GM15510 (cell line): ENCODE measurements around the gene CYP2S1.

Experiments
- POLR2A ChIP-seq: IDR thresholded peaks from 3 replicates; pipeline ENCODE4 v1.6.1; 2011; ENCODE audit warnings: borderline replicate concordance; ENCODE audit not compliant: insufficient read length; ENCODE audit errors: extremely low read depth

The CYP2S1 gene

GRCh38 chr19:41219924-41220567 is 27.0 kb downstream of the CYP2S1 start:
- no peak for TF ChIP-seq POLR2A

- no peak for TF ChIP-seq POLR2A
Observed at GRCh38 chr19:41220811-41221210, 27.8 kb downstream of the CYP2S1 start.

- no peak for TF ChIP-seq POLR2A
Observed at GRCh38 chr19:41221514-41222205, 28.6 kb downstream of the CYP2S1 start.

GRCh38 chr19:41222240-41222639 is 29.2 kb downstream of the CYP2S1 start:
- TF ChIP-seq POLR2A: no peak

GRCh38 chr19:41223431-41224234 is 30.6 kb downstream of the CYP2S1 start:
- no peak for TF ChIP-seq POLR2A

GRCh38 chr19:41224632-41225031 is 31.6 kb downstream of the CYP2S1 start:
- no peak for TF ChIP-seq POLR2A

- TF ChIP-seq POLR2A: no peak
Observed at GRCh38 chr19:41225238-41226052, 32.4 kb downstream of the CYP2S1 start.

GRCh38 chr19:41226053-41226873 is 33.2 kb downstream of the CYP2S1 start:
- TF ChIP-seq POLR2A: no peak

GRCh38 chr19:41226874-41227390 is 33.9 kb downstream of the CYP2S1 start:
- TF ChIP-seq POLR2A: no peak

- TF ChIP-seq POLR2A: no peak
Observed at GRCh38 chr19:41228486-41228885, 35.5 kb downstream of the CYP2S1 start.

GRCh38 chr19:41230067-41230857 is 37.2 kb downstream of the CYP2S1 start:
- no peak for TF ChIP-seq POLR2A

- no peak for TF ChIP-seq POLR2A
Observed at GRCh38 chr19:41232686-41233085, 39.7 kb downstream of the CYP2S1 start.

- no peak for TF ChIP-seq POLR2A
Observed at GRCh38 chr19:41233748-41234240, 40.8 kb downstream of the CYP2S1 start.

- no peak for TF ChIP-seq POLR2A
Observed at GRCh38 chr19:41234512-41235168, 41.6 kb downstream of the CYP2S1 start.
